ENCODE results near the gene KCTD16.
A peak's percentile ranks its signal among the peaks of the same experiment; 100 is the strongest.

KCTD16 gene

DNA sequence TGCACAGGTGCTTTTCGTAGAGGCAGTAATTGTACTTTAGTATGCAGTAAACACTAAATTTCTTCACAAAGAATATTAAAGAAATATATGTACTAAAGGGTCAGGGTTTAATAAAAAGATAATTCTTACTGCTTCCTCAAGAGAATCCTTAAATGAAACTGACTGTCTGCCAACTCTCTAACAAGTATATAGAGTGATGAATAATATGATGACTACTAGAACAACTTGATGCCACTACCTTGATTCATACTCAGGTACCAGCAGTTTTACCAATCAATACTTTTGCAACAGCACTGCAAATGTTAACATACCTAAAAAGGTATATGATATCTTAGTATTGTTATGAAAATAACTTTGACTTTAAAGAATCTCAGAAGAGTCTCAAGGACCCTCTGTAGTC lies 4.0 kb upstream of the KCTD16 start:
- TF ChIP-seq, protein P1, sequence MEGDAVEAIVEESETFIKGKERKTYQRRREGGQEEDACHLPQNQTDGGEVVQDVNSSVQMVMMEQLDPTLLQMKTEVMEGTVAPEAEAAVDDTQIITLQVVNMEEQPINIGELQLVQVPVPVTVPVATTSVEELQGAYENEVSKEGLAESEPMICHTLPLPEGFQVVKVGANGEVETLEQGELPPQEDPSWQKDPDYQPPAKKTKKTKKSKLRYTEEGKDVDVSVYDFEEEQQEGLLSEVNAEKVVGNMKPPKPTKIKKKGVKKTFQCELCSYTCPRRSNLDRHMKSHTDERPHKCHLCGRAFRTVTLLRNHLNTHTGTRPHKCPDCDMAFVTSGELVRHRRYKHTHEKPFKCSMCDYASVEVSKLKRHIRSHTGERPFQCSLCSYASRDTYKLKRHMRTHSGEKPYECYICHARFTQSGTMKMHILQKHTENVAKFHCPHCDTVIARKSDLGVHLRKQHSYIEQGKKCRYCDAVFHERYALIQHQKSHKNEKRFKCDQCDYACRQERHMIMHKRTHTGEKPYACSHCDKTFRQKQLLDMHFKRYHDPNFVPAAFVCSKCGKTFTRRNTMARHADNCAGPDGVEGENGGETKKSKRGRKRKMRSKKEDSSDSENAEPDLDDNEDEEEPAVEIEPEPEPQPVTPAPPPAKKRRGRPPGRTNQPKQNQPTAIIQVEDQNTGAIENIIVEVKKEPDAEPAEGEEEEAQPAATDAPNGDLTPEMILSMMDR (IDR thresholded peaks at IDR 0.05; ENCODE audit: borderline replicate concordance, insufficient read depth, low read depth, low read length), result no peak
- no peak overlapping the region for H3K4me3 ChIP-seq (ENCODE audit: low read depth, low read length)

DNA sequence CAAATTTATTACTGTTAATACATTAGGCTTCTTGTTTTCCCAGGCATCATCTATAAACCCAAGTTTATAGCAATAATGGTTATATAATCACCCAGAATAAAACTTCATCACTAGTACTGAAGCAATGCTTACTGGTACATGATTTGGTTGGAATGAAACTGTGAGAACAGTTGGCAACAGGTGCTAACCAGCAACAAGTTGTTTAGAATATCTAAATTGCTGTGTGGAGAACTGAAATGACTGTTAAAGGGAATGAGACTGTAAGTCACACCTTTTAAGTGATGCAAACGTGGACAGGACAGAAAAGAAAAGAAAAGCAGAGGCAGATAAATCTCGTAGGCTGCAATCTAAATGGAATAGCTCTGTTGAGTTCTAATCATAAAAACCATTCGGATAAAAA lies 2.7 kb upstream of the KCTD16 start:
- no peak overlapping the region for H3K4me3 ChIP-seq (ENCODE audit: low read depth, low read length)
- TF ChIP-seq, protein P1 (IDR thresholded peaks at IDR 0.05; ENCODE audit: borderline replicate concordance, insufficient read depth, low read depth, low read length), result no peak

DNA sequence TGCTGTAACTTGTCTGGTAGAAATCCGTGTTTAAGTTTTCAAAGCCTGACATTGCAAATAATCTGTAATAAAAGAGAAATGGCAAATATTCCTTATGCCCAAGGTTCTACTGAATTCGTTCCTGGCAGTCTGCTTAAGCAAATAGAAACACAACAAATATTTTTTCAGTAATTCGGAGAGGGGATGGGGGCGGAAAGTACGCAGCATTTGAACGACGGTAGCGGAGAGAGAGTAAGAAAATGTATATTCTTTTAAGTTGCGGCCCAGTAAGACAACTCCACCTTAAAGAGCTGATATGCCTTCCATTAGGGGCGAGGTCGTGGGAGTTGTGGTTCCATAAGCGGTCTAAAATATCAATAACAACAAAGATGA lies 783 bp upstream of the KCTD16 start:
- TF ChIP-seq, protein P1 (IDR thresholded peaks at IDR 0.05; ENCODE audit: borderline replicate concordance, insufficient read depth, low read depth, low read length), result no peak
- H3K4me3 ChIP-seq (ENCODE audit: low read depth, low read length), result peak overlapping the region; percentile 83

DNA sequence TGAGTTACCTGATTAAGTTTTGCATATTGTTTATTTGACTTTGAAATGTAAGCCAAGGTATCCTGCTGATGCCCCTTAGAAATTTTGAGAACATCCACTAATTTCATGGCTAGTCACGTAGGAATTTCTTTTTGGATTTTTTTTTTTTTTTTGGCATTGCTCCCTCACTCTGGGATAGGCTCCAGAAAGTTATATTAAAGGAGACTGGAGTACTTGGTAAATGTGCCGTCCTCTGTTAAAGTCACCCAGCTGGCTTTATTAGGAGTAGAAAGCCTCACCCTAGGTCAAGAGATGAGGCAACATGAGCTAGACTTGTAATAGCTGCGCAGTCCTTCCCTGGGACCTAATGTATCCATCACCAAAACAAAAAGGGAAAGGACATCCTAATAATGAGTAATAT lies 3.1 kb downstream of the KCTD16 start:
- TF ChIP-seq, protein P1 (IDR thresholded peaks at IDR 0.05; ENCODE audit: borderline replicate concordance, insufficient read depth, low read depth, low read length), result no peak
- no peak overlapping the region for H3K4me3 ChIP-seq (ENCODE audit: low read depth, low read length)

DNA sequence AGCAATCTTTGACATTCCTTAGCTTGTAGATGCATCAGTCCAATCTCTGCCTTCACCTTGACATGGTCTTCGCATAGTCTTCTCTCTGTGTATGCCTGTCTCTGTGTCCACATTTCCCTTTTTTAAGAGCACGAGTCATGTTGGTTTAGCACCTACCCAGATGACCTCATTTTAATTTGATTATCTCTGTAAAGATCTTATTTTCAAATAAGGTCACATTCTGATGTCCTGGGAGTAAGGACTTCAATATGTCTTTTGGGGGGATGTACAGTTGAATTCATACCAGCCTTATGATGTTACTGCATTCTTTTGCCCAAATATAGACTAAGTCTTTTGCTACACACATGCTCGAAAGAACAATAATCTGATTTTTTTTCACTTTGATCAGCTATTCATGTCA lies 6.9 kb downstream of the KCTD16 start:
- TF ChIP-seq, protein P1 (IDR thresholded peaks at IDR 0.05; ENCODE audit: borderline replicate concordance, insufficient read depth, low read depth, low read length), result no peak
- no peak overlapping the region for H3K4me3 ChIP-seq (ENCODE audit: low read depth, low read length)

DNA sequence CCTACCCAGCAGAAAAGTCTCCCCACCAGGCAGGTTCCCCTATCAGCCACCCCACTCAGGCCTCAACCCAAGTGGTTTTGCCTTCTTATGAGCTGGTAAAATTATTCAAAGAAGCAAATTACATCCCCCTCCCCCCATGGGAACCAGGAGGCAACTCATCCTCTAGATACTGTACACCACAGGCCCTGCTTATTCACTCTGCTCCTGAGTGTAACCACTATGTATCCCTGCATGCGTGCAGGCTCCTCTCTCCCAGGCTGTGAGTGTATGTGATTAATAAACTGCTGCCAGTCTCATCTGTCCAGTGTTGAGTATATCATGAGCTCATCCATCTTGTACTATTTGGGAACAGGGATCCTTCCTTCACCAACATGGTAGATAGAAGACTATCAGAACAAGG lies 8.6 kb downstream of the KCTD16 start:
- H3K4me3 ChIP-seq (ENCODE audit: low read depth, low read length), result no peak overlapping the region
- TF ChIP-seq, protein P1 (IDR thresholded peaks at IDR 0.05; ENCODE audit: borderline replicate concordance, insufficient read depth, low read depth, low read length), result no peak

DNA sequence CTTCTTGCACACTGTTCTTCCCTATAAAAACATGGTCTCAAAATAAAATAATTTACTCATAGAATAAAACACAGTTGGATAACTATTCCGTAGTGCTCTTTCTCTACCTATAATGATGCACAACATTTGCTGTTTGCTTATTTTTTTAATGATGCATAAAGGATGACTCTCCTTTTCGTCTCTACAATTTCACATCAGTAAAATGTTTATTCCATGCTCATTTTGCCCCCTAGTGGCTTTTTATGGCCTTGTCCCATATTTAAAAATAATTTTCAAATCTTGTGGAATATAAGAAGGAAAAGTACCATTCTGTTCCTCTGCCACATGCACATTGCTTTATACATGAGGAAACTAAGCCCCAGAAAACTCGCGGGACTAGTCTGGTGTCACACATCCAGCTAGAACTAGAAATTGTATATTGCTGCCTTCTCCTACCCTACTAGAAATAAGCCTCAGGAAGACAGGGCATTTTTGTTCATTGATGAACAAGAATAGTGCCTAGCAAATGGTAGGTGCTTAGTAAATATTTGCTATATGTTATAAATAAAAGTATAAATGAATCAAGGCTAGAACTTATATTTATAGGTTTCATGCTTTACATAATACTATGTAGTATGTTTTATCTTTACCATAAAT lies 12.7 kb downstream of the KCTD16 start:
- TF ChIP-seq, protein P1 (IDR thresholded peaks at IDR 0.05; ENCODE audit: borderline replicate concordance, insufficient read depth, low read depth, low read length), result 0 out of 2 replicates have a peak, but pooled peaks have one; percentile 29
- no peak overlapping the region for H3K4me3 ChIP-seq (ENCODE audit: low read depth, low read length)

Data from GM12875 (cell line).